Measurements from ENCODE around the gene NLRP11. TPM values are rescaled to one million over a fixed set of nuclear protein-coding genes. Genes with fewer than 3 reads are reported as not detected.
"Not testable (repeated sequence)": the region's sequence is repeated elsewhere in the genome, so short reads cannot be mapped to it uniquely, and the experiment has no call there.

The NLRP11 gene
- total RNA-seq, 1 donor from 2014 or later, result not detected

DNA sequence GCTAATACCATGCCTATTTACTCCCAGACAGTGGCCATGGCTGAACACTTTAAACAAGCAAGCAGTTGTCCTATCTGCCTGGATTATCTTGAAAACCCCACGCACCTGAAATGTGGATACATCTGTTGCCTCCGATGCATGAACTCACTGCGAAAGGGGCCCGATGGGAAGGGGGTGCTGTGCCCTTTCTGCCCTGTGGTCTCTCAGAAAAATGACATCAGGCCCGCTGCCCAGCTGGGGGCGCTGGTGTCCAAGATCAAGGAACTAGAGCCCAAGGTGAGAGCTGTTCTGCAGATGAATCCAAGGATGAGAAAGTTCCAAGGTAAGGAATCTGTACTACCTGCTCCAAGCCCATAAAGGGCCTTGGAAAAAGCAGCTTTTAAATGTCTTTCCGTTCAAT lies 54.3 kb downstream of the NLRP11 start:
- peaks cover 37% of the 10 kb centered on the region for H3K9me3 Mint-ChIP-seq (ENCODE audit: unreplicated experiment)
- no peak overlapping the region for H3K27ac Mint-ChIP-seq (ENCODE audit: unreplicated experiment)
- H3K27me3 Mint-ChIP-seq (ENCODE audit: unreplicated experiment), result no peaks in the 10 kb centered on the region

DNA sequence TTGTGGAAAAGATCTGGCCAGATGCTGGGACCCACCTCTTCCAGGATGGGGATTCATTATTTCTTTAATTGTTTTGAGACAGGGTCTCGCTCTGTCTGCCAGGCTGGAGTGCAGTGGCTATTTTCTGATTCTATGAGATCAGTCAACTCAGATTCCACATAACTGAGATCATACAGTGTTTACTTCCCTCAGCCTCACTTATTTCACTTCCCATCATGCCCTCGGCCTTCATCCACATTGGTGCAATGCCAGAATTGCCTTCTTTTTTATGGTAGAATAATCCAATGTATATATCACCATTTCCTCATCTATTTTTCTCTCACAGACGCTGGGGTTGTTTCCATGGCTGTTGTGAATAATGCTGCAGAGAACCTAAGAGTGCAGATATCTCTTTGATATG lies 62.2 kb downstream of the NLRP11 start:
- peaks cover 14% of the 10 kb centered on the region for H3K9me3 Mint-ChIP-seq (ENCODE audit: unreplicated experiment)
- H3K4me3 Mint-ChIP-seq (ENCODE audit: unreplicated experiment); H3K27me3 Mint-ChIP-seq (ENCODE audit: unreplicated experiment); H3K27ac Mint-ChIP-seq (ENCODE audit: unreplicated experiment); DNase-seq (ENCODE audit: extremely low spot score, unreplicated experiment); H3K4me1 Mint-ChIP-seq (ENCODE audit: unreplicated experiment); H3K36me3 Mint-ChIP-seq (ENCODE audit: unreplicated experiment): not testable (repeated sequence)

More for the DNA sequence above, 54.3 kb downstream of the NLRP11 start:
- no peaks in the 10 kb centered on the region for H3K36me3 Mint-ChIP-seq (ENCODE audit: unreplicated experiment)
- TF ChIP-seq, protein P1, sequence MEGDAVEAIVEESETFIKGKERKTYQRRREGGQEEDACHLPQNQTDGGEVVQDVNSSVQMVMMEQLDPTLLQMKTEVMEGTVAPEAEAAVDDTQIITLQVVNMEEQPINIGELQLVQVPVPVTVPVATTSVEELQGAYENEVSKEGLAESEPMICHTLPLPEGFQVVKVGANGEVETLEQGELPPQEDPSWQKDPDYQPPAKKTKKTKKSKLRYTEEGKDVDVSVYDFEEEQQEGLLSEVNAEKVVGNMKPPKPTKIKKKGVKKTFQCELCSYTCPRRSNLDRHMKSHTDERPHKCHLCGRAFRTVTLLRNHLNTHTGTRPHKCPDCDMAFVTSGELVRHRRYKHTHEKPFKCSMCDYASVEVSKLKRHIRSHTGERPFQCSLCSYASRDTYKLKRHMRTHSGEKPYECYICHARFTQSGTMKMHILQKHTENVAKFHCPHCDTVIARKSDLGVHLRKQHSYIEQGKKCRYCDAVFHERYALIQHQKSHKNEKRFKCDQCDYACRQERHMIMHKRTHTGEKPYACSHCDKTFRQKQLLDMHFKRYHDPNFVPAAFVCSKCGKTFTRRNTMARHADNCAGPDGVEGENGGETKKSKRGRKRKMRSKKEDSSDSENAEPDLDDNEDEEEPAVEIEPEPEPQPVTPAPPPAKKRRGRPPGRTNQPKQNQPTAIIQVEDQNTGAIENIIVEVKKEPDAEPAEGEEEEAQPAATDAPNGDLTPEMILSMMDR (IDR thresholded peaks at IDR 0.05), result no peak
- peak; percentile 74 for DNase-seq (ENCODE audit: extremely low spot score, unreplicated experiment)
- H3K4me1 Mint-ChIP-seq (ENCODE audit: unreplicated experiment), result no peaks in the 10 kb centered on the region
- no peak overlapping the region for H3K4me3 Mint-ChIP-seq (ENCODE audit: unreplicated experiment)

DNA sequence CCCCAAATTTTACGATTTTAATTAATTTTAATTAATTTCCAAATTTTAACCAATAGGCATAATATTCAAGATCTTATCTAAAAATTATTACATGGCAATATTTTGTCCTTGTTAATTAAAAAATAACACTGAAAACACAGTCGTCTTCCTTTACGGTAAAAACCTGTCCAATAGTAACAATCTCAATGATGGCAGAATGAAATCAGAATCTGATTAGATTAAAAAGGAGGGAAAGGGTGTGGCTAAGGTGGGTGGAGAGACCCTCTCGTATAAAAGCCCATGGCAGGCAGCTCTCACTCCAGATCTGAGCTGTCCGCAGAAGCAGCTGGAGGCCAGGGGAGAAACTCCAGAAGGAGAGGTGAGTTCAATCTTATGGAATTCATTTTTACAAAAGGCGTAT lies 63.0 kb downstream of the NLRP11 start, which contains the start of gene RFPL4AL1:
TSS of gene RFPL4AL1 (plus strand) at position 301 of the 400 bp plus-strand sequence. CDS start 2,687 bp downstream, outside the sequence.
- not testable (repeated sequence) for H3K4me3 Mint-ChIP-seq (ENCODE audit: unreplicated experiment); DNase-seq (ENCODE audit: extremely low spot score, unreplicated experiment); H3K36me3 Mint-ChIP-seq (ENCODE audit: unreplicated experiment); H3K27me3 Mint-ChIP-seq (ENCODE audit: unreplicated experiment); H3K27ac Mint-ChIP-seq (ENCODE audit: unreplicated experiment); H3K4me1 Mint-ChIP-seq (ENCODE audit: unreplicated experiment)
- H3K9me3 Mint-ChIP-seq (ENCODE audit: unreplicated experiment), result peaks cover 12% of the 10 kb centered on the region

DNA sequence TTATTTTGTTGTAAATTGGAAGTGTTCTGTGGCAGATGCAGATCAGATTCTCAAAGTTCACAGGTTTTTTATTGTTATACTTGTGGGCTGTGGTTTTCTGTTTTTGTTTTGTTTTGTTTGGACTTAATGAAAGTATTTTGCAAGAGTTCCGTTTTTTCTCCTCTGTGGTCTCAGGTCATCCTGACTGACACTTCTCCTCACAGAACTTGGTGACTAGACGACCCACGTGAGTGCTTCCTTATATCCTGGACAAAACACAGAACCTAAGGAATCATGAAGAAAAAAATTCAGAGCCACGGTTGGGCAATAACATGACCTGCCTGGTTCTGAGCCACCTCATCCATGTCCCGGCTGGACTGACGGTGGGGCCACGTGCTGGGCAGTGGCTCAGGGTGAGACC lies 65.3 kb downstream of the NLRP11 start:
- H3K27ac Mint-ChIP-seq (ENCODE audit: unreplicated experiment), result no peak overlapping the region
- H3K36me3 Mint-ChIP-seq (ENCODE audit: unreplicated experiment), result no peaks in the 10 kb centered on the region
- no peak overlapping the region for H3K4me3 Mint-ChIP-seq (ENCODE audit: unreplicated experiment)
- peaks cover 12% of the 10 kb centered on the region for H3K9me3 Mint-ChIP-seq (ENCODE audit: unreplicated experiment)
- TF ChIP-seq, protein P1 (IDR thresholded peaks at IDR 0.05), result no peak
- no peaks in the 10 kb centered on the region for H3K4me1 Mint-ChIP-seq (ENCODE audit: unreplicated experiment)
- no peak for DNase-seq (ENCODE audit: extremely low spot score, unreplicated experiment)
- H3K27me3 Mint-ChIP-seq (ENCODE audit: unreplicated experiment), result no peaks in the 10 kb centered on the region

DNA sequence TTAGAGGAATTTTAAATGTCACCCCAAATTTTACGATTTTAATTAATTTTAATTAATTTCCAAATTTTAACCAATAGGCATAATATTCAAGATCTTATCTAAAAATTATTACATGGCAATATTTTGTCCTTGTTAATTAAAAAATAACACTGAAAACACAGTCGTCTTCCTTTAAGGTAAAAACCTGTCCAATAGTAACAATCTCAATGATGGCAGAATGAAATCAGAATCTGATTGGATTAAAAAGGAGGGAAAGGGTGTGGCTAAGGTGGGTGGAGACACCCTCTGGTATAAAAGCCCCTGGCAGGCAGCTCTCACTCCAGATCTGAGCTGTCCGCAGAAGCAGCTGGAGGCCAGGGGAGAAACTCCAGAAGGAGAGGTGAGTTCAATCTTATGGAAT lies 73.0 kb downstream of the NLRP11 start, which contains the start of gene RFPL4A:
TSS of gene RFPL4A (plus strand) at position 301 of the 400 bp plus-strand sequence. CDS start 2,704 bp downstream, outside the sequence.
- not testable (repeated sequence) for H3K27me3 Mint-ChIP-seq (ENCODE audit: unreplicated experiment); H3K4me3 Mint-ChIP-seq (ENCODE audit: unreplicated experiment)
- H3K9me3 Mint-ChIP-seq (ENCODE audit: unreplicated experiment), result peaks cover 17% of the 10 kb centered on the region

DNA sequence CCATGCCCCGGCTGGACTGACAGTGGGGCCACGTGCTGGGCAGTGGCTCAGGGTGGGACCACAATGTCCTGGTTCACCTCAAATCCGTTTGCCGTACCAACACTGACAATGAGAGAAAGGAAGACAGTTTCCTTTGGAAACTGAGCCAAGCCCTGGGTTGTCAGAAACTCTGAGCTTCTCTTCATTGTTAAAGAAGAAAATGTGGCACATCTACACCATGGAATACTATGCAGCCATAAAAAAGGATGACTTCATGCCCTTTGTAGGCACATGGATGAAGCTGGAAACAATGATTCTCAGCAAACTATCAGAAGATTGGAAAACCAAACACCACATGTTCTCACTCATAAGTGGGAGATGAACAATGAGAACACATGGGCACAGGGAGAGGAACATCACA lies 75.0 kb downstream of the NLRP11 start:
- H3K27me3 Mint-ChIP-seq (ENCODE audit: unreplicated experiment); H3K27ac Mint-ChIP-seq (ENCODE audit: unreplicated experiment); H3K4me1 Mint-ChIP-seq (ENCODE audit: unreplicated experiment); H3K4me3 Mint-ChIP-seq (ENCODE audit: unreplicated experiment); H3K36me3 Mint-ChIP-seq (ENCODE audit: unreplicated experiment); DNase-seq (ENCODE audit: extremely low spot score, unreplicated experiment): not testable (repeated sequence)
- peaks cover 17% of the 10 kb centered on the region for H3K9me3 Mint-ChIP-seq (ENCODE audit: unreplicated experiment)

More for the DNA sequence above, 73.0 kb downstream of the NLRP11 start, which contains the start of gene RFPL4A:
- not testable (repeated sequence) for H3K36me3 Mint-ChIP-seq (ENCODE audit: unreplicated experiment); H3K4me1 Mint-ChIP-seq (ENCODE audit: unreplicated experiment); H3K27ac Mint-ChIP-seq (ENCODE audit: unreplicated experiment); DNase-seq (ENCODE audit: extremely low spot score, unreplicated experiment)

DNA sequence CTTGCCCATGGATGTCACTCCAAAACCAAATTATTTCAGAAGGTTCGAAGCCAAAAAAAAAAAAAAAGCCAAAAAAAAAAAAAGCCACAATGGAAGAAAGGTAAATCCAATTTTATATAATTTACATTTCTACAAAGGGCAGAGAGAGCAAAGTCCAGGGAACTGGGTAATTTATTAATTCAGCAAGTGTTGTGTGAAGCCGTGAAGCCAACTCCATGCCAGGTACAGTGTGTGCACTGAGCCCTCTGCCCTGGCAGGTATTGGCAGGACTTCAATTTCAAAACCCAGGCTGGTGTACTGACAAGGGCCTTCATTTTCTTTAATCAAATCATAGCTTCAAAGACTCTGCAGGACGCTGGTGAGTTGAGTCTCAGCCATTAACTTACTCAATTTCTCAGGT lies 78.4 kb downstream of the NLRP11 start:
- H3K27ac Mint-ChIP-seq (ENCODE audit: unreplicated experiment), result no peak overlapping the region
- no peaks in the 10 kb centered on the region for H3K36me3 Mint-ChIP-seq (ENCODE audit: unreplicated experiment)
- no peak for DNase-seq (ENCODE audit: extremely low spot score, unreplicated experiment)
- peaks cover 16% of the 10 kb centered on the region for H3K9me3 Mint-ChIP-seq (ENCODE audit: unreplicated experiment)
- no peaks in the 10 kb centered on the region for H3K27me3 Mint-ChIP-seq (ENCODE audit: unreplicated experiment)
- H3K4me3 Mint-ChIP-seq (ENCODE audit: unreplicated experiment), result no peak overlapping the region
- TF ChIP-seq, protein P1 (IDR thresholded peaks at IDR 0.05), result no peak
- no peaks in the 10 kb centered on the region for H3K4me1 Mint-ChIP-seq (ENCODE audit: unreplicated experiment)

Data from osteocyte (in vitro differentiated cells).